8988T (cell line): ENCODE measurements around the gene SETMAR.

Experiments
- DNase-seq: peaks from one replicate; pipeline ENCODE4 v3.0.0; 2011

SETMAR gene

DNA sequence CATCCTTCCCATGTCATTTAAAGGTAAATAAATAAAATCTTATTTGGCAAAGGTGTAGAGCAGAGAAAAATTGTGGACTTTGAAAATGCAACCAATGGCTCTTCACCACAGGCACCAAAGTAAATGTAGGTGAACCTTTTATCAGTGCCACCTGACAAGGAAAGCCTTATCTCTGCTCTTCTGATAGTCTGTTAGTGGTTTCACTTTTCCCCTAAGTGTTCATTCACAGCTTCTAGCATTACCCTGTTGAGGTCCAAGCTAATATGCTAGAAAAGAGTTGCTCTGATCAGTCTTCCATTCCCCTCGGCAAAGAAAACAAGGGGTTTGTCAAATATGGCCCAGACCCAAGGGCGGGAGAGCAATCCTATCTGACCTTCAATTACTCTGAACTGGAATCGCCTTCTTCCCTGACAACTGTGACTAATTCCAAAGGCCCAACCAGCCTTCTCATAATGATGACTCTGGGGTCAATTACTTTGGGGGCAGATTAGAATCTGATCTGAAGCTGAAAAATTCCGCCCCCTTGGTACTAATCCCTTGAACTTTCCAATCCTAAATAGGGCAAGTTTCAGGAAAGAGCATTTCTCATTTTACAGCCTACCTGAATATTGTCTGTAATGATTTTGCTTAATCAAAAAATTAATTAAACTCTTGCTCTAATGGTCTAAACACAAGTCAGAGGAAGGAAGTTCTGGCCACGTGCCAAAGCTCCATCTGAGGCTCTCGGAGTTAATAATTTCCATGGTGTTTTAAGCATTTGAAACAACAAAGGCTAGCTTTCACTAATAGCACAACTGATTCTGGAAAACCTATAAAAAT is 52.4 kb downstream of the SETMAR start:
- DNase-seq: no peak

- DNase-seq: no peak
Measured at GRCh38 chr3:4356220-4356540, 53.0 kb downstream of the SETMAR start.

GRCh38 chr3:4356546-4357410 is 53.6 kb downstream of the SETMAR start:
- DNase-seq: no peak

GRCh38 chr3:4358273-4358672 is 55.1 kb downstream of the SETMAR start:
- DNase-seq: no peak

GRCh38 chr3:4359805-4360502 is 56.8 kb downstream of the SETMAR start:
- DNase-seq: no peak

- DNase-seq: no peak
Measured at GRCh38 chr3:4360817-4361216, 57.6 kb downstream of the SETMAR start.

GRCh38 chr3:4362523-4362922 is 59.4 kb downstream of the SETMAR start:
- DNase-seq: no peak
